Measurements from ENCODE around the gene LINGO1.

DNA sequence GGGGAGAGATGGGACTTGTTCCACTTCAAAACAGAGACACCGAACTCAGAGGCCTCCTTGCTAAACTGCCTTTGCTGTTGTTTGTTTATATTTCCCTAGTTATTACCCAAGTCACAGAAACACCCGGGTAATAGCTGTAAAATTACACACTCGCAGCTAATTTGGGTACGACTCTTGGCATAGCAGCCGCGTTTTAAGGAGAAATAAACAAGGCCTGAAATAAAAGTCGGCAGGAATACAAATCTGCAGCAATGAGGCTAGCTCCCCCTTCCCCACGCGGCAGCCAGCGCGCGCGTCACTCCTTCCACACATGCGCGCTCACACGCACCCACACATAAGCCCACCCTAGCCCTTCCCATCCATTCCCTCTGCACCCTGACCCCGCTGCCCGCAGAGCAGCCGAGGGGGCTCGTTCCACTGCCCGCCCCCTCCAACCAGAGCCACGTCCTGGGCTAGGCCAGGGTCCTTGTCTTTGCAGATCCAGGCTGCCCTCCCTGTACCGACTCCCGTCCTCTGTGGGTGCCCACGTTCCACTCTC is 67.3 kb downstream of the LINGO1 start:
- TF ChIP-seq POLR2H (tag; IDR thresholded peaks at IDR 0.05; ENCODE audit: low read depth) (no peak), CC2D1A (IDR thresholded peaks at IDR 0.05) (no peak), ZBTB8A (IDR thresholded peaks at IDR 0.05; ENCODE audit: partially characterized antibody) (no peak), RFX7 (CRISPR knock-in tag; IDR thresholded peaks at IDR 0.05) (no peak), HCFC1 (IDR thresholded peaks at IDR 0.05; ENCODE audit: low read depth, low read length) (no peak)
- TF ChIP-seq, protein P1, sequence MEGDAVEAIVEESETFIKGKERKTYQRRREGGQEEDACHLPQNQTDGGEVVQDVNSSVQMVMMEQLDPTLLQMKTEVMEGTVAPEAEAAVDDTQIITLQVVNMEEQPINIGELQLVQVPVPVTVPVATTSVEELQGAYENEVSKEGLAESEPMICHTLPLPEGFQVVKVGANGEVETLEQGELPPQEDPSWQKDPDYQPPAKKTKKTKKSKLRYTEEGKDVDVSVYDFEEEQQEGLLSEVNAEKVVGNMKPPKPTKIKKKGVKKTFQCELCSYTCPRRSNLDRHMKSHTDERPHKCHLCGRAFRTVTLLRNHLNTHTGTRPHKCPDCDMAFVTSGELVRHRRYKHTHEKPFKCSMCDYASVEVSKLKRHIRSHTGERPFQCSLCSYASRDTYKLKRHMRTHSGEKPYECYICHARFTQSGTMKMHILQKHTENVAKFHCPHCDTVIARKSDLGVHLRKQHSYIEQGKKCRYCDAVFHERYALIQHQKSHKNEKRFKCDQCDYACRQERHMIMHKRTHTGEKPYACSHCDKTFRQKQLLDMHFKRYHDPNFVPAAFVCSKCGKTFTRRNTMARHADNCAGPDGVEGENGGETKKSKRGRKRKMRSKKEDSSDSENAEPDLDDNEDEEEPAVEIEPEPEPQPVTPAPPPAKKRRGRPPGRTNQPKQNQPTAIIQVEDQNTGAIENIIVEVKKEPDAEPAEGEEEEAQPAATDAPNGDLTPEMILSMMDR (IDR thresholded peaks at IDR 0.05 in 2 of 3, conservative IDR thresholded peaks at IDR 0.05 in 1 of 3; ENCODE audit: insufficient read depth in 2 of 3, low read depth in 1 of 3, low read length in 3 of 3), result no peak
